Urothelium cell line (cell line): ENCODE results near the gene PDS5B.

Experiments
- DNase-seq: peaks from one replicate; pipeline ENCODE4 v3.0.0; 2011; ENCODE audit warnings: low spot score, mixed read lengths
- FAIRE-seq: peaks from 2 replicates; lab custom pipeline; 2011; peaks lifted over from hg19 to GRCh38; lab: Jason Lieb, UNC

Gene PDS5B

GRCh38 chr13:32587011-32587810, 959 bp downstream of the PDS5B start:
- FAIRE-seq (no peak), DNase-seq (peak; percentile 56)

GRCh38 chr13:32587811-32588170, 1.5 kb downstream of the PDS5B start:
- no peak for FAIRE-seq
- DNase-seq, result no peak

DNA sequence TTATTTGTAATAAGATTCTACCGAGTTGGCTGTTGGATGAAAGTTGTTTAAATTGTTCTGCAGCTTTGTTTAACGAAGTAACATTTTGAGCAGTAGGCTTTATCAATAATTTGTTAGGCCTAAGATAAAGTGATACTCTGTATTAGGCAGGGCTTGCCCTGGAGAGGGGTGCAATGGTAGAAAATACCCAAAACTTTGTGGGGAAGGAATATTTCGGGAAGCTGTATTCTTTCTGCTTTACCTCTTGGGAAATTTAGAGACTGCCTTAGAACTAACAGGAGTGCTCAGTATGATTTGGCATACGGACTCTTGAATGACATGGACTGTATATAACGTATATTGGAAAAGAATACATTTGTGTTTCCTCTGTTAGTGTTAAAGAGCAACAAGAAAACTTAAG, 2.5 kb downstream of the PDS5B start:
- no peak for FAIRE-seq
- DNase-seq, result no peak

GRCh38 chr13:32589471-32589870, 3.2 kb downstream of the PDS5B start:
- no peak for DNase-seq
- FAIRE-seq, result no peak

GRCh38 chr13:32590266-32590665, 4.0 kb downstream of the PDS5B start:
- DNase-seq, result no peak
- no peak for FAIRE-seq

DNA sequence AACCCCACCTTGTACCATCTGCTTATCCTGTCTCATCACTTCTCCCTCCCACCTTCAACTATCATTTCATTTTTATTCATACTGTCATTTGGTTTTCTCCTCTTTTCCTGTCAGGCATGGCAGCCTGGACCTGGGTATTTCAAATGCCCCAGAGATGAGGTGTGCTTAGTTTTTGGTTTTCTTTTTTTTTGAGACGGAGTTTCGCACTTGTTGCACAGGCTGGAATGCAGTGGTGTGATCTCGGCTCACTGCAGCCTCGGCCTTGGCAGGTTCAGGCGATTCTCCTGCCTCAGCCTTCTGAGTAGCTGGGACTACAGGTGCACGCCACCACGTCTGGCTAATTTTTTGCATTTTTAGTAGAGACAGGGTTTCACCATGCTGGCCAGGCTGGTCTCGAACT, 5.8 kb downstream of the PDS5B start:
- DNase-seq (no peak), FAIRE-seq (no peak)

DNA sequence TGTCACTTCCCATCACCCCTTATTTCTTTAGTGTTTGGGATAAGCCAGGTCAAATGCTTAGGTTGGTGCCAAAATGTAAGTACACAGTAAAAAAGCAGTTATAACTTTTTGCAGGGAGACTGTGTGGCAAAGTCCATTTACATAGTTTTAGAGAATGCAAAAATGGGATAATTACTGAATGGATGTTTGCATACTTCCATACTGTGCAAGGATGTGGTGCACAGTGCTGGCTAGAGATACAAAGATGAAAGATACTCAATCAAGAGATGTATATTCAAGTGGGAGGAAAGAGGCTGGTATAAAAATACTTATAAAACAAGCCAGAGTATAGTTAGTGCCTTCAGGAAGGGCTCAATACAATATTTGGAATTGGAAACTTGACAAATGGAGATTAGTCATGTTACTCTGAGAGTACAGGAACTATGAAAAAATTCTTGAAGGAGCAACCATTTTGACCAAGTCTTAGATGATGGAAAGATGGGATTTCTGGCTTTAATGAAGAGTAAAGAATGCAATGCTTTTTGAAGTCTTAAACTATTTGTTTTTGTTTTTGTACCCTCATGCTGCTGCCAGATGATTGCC, 8.0 kb downstream of the PDS5B start:
- no peak for DNase-seq
- no peak for FAIRE-seq

DNA sequence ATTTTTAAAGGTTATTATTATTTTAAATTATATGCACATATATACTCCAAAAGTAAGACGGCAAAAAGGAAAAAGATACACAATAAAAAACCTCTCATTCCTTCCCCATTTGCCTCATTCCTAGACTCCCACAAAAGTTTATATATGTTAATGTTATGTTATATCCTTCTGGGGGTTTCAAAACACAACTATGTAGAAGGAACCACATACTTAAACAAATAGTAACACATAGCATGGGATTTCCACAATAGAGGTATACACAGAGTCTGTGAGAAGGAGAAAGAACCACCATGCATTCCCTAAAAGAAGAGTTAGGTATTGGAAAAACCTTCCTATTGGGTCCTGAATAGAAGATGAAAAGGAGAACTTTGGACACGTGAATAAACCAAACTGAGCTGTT, 9.1 kb downstream of the PDS5B start:
- no peak for FAIRE-seq
- DNase-seq, result no peak

- DNase-seq (no peak), FAIRE-seq (no peak)
Measured at GRCh38 chr13:32600890-32601289, 14.6 kb downstream of the PDS5B start.

DNA sequence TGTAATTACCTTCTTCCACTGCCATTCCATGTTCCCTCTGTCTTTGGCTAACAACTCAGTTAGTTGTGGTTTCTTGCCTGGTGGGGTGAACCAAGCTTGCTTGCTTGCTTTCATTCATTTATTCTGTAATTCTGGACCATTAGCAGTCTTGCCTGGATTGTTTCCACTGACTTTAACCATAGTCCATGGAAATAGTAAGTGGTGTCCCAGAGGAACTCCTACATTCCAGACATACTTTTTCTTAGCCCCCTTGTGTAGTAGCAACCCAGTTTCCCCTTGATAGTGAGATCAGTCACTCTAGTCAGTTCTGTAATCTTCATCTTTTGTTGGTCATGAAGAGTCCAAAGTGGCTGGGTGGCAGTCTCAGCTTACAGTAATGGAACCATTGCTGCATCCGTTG, 23.2 kb downstream of the PDS5B start:
- no peak for DNase-seq
- no peak for FAIRE-seq

DNA sequence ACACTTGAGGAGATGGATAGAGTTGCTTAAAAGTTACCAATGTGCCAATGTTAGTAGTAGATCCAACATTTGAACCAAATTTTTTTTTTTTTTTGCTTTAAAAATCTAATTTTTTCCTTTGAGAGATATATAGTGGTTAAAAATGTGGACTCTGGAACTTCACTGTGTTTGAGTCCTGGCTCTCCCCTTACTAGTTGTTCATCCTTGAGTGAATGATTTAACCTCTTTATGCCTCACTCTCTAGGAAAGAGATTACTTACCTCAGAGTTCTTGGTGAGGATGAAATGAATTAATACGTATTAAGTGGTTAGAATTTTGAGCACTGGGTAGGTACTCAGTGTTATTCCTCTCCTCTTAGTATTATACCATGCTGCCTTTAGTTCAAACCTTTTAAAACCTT, 24.3 kb downstream of the PDS5B start:
- no peak for FAIRE-seq
- DNase-seq, result no peak

DNA sequence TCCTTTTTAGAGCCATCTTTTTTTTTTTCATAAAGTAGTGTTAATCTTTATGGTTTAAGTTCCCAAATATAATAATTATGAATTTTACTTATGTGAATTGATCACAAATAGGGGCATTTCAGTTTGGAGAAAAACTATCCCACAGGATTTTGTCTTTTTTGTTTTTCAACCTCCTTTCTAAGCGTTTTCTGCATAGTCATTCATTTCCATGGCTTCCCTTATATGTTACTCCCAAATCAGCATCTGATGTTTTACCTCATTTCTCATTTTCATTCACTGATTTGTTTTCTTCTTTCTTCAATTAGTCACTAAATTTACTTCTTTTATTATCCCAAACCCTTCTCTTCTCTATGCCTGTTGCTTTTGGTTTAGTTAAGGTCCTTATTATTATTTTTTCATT, 24.7 kb downstream of the PDS5B start:
- DNase-seq (no peak), FAIRE-seq (no peak)

DNA sequence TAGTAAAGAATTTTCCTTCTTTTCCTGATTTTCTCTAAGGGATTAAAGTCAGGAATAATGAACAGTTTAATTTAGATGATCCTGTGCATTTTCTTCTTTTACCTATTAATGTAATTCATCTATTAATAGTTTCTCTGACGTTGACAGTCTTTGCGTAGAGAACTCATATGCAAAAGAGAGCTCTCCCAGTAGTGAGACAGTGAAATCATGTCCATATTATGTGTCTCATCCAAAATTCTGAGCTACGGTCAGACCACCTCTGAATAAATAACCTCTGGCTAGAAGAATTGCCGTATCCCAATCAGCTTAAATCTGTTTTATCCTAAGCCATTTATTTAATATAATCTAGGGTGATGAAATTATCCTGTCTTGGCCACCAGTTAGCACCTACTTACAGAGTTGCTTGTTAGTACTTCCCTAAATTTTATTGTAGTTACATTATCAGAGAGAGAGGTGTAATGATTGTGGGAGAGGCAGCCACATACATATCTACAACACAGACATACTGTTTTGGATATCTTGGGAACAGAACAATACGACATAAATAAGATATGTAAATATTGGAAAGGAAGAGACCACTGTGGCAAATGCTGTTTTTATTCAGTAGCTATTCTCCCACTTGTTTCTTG, 30.7 kb downstream of the PDS5B start:
- DNase-seq, result no peak
- no peak for FAIRE-seq

DNA sequence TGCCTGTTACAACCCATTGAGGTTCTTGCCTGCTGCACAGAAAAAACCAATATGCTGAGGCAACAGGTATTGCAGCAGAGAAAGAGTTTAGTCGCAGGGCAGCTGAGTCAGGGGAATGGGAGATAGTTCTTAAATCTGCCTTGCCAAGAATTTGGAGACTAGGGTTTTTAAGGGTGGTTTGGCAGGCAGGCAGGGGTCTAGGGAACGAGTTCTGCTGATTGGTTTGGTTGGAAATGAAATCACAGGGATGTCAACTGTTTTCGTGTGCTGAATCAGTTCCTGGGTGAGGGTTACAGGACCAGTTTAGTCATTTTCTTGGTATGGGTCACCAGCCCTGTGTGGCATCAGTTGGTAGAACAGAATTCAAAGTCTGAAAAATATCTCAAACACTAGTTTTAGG, 36.6 kb downstream of the PDS5B start:
- DNase-seq, result no peak
- FAIRE-seq, result no peak

DNA sequence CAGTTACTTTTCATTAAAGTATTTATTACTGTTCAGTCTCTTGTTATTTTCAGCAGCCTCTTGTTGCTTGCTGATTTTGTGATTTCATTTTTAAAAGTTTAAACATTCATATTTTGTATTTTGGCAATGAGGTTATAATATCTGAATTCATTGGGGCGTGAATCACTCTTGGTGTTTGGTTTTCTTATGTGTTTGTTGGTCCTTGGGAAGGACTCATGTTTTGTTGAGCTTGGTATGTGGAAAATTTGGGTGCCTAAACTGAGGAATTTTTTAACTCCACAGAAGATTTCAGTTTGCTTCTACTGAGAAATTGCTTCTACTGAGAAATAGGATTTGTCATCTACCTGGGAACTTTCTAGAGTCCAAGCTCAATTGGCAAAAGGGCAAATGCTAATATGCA, 38.2 kb downstream of the PDS5B start:
- DNase-seq, result no peak
- no peak for FAIRE-seq

DNA sequence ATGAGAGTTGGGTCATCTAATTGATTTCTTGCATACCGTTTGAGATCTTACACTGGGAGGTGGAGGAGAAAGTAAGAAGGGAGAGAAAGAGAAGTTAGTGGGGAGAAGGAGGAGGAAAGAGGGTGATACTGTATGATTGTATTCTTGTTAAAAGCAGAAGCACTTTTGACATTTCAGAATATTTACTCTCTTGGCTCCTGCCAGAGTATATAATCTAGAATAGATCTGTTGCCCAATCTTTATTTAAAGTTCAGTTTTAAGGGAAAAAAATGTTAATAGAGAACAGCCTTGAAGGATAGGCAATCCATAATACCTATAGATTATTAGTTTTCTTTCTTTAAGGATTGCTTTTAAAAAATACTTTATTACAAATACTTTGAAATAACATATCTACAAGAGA, 41.5 kb downstream of the PDS5B start:
- no peak for DNase-seq
- FAIRE-seq, result no peak

- no peak for FAIRE-seq
Measured at GRCh38 chr13:32629313-32629712, 43.1 kb downstream of the PDS5B start.

GRCh38 chr13:32629866-32630265, 43.6 kb downstream of the PDS5B start:
- DNase-seq, result no peak
- FAIRE-seq, result no peak

More at GRCh38 chr13:32629313-32629712, 43.1 kb downstream of the PDS5B start:
- DNase-seq, result no peak

- no peak for DNase-seq
- no peak for FAIRE-seq
Measured at GRCh38 chr13:32632343-32632909, 46.2 kb downstream of the PDS5B start.

GRCh38 chr13:32636711-32637110, 50.5 kb downstream of the PDS5B start:
- DNase-seq, result no peak
- FAIRE-seq, result no peak

- DNase-seq (no peak), FAIRE-seq (no peak)
Measured at GRCh38 chr13:32638739-32639138, 52.5 kb downstream of the PDS5B start.

DNA sequence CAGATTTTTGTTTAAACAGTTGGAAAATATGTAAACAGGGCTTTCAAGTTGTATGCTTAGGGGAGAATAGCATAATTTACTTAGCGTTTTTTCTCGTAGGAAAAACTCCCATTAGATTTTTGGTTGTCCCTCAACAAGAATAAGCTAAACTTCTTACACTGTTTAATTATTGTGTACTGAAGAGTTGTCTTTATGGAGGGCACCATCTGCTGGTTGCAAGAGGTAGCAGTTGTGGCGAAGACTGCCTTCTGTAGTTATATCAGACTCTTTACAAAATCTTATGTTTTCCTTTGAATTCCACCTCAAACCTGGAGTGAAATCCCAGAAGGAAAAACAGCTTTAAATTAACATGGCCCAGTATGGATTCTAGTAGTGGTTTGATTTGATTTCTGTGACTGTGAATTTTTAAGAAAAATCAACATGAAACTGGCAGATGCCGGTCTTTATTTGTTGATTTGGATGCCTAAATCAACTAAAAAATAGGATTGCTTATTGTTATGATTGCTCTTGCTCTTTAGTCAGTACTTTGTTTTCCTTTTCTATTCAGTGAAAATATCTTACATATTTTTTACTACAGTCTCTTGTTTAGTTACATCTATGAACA, 53.4 kb downstream of the PDS5B start:
- no peak for FAIRE-seq
- DNase-seq, result peak; percentile 22
